Measurements from ENCODE around the gene MED25. TPM values are rescaled to one million over a fixed set of nuclear protein-coding genes. Genes with fewer than 3 reads are reported as not detected.

MED25 gene
- total and polyA plus RNA-seq, 2 experiments from 2014 or later, result 45.6 to 58.6 TPM

DNA sequence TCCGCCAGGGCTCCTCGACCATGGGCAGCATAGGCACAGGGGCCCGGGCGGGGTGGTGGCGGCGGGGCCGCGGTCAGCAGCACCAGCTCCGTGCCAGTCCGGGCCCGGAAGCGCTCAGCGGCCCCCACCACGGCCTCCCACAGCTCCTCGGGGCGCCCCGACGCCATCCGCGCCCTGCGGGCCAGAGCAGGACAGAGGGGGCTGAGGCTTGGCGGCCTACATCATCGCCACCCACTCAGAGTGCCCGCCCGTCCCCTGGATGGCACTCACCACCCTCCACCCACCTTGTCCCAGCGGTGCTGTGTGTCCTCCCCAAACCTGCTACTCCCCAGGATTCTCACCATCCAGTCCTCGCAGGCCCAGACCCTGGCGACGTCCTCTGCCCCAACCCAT lies 55.0 kb downstream of the MED25 start:
- ATAC-seq (no peak), DNase-seq (ENCODE audit: low spot score) (no peak)
- Histone ChIP-seq H3K4me2 (no peak overlapping the region), H3K4me3 (no peak overlapping the region), H2AFZ (no peak overlapping the region), H3K9me2 (ENCODE audit: insufficient read depth) (no peaks in the 10 kb centered on the region), H3K36me3 (ENCODE audit: insufficient read depth) (no peaks in the 10 kb centered on the region), H3K4me1 (ENCODE audit: insufficient read depth) (peaks cover 13% of the 10 kb centered on the region; the same call in 1 of the 2 replicates), H3K79me2 (replicated peaks; ENCODE audit: insufficient read depth) (peaks cover 19% of the 10 kb centered on the region), H4K20me1 (replicated peaks; ENCODE audit: insufficient read depth) (no peaks in the 10 kb centered on the region; the same call in 1 of the 2 replicates), H3K27me3 (ENCODE audit: insufficient read depth) (no peaks in the 10 kb centered on the region), H3F3A (replicated peaks; ENCODE audit: low read depth) (peaks cover 15% of the 10 kb centered on the region; the same call in 1 of the 2 replicates), H3K27ac (ENCODE audit: low read depth) (no peak overlapping the region)
- H3K27me3 Mint-ChIP-seq (ENCODE audit: insufficient read depth, low read depth, poor library complexity), result peaks cover 18% of the 10 kb centered on the region
- TF ChIP-seq, protein P1, sequence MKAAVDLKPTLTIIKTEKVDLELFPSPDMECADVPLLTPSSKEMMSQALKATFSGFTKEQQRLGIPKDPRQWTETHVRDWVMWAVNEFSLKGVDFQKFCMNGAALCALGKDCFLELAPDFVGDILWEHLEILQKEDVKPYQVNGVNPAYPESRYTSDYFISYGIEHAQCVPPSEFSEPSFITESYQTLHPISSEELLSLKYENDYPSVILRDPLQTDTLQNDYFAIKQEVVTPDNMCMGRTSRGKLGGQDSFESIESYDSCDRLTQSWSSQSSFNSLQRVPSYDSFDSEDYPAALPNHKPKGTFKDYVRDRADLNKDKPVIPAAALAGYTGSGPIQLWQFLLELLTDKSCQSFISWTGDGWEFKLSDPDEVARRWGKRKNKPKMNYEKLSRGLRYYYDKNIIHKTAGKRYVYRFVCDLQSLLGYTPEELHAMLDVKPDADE (IDR thresholded peaks at IDR 0.05), result no peak
- no peak for TF ChIP-seq EZH2phosphoT487 (IDR thresholded peaks at IDR 0.05; ENCODE audit: unreplicated experiment)
- no peak for TF ChIP-seq NANOG (IDR thresholded peaks at IDR 0.05; ENCODE audit: borderline replicate concordance)
- no peak for TF ChIP-seq EZH2 (IDR thresholded peaks at IDR 0.05; ENCODE audit: low read depth, unreplicated experiment)
- TF ChIP-seq ZNF331 (CRISPR knock-in tag; IDR thresholded peaks at IDR 0.05; ENCODE audit: low read depth), result no peak
- TF ChIP-seq, protein P2, sequence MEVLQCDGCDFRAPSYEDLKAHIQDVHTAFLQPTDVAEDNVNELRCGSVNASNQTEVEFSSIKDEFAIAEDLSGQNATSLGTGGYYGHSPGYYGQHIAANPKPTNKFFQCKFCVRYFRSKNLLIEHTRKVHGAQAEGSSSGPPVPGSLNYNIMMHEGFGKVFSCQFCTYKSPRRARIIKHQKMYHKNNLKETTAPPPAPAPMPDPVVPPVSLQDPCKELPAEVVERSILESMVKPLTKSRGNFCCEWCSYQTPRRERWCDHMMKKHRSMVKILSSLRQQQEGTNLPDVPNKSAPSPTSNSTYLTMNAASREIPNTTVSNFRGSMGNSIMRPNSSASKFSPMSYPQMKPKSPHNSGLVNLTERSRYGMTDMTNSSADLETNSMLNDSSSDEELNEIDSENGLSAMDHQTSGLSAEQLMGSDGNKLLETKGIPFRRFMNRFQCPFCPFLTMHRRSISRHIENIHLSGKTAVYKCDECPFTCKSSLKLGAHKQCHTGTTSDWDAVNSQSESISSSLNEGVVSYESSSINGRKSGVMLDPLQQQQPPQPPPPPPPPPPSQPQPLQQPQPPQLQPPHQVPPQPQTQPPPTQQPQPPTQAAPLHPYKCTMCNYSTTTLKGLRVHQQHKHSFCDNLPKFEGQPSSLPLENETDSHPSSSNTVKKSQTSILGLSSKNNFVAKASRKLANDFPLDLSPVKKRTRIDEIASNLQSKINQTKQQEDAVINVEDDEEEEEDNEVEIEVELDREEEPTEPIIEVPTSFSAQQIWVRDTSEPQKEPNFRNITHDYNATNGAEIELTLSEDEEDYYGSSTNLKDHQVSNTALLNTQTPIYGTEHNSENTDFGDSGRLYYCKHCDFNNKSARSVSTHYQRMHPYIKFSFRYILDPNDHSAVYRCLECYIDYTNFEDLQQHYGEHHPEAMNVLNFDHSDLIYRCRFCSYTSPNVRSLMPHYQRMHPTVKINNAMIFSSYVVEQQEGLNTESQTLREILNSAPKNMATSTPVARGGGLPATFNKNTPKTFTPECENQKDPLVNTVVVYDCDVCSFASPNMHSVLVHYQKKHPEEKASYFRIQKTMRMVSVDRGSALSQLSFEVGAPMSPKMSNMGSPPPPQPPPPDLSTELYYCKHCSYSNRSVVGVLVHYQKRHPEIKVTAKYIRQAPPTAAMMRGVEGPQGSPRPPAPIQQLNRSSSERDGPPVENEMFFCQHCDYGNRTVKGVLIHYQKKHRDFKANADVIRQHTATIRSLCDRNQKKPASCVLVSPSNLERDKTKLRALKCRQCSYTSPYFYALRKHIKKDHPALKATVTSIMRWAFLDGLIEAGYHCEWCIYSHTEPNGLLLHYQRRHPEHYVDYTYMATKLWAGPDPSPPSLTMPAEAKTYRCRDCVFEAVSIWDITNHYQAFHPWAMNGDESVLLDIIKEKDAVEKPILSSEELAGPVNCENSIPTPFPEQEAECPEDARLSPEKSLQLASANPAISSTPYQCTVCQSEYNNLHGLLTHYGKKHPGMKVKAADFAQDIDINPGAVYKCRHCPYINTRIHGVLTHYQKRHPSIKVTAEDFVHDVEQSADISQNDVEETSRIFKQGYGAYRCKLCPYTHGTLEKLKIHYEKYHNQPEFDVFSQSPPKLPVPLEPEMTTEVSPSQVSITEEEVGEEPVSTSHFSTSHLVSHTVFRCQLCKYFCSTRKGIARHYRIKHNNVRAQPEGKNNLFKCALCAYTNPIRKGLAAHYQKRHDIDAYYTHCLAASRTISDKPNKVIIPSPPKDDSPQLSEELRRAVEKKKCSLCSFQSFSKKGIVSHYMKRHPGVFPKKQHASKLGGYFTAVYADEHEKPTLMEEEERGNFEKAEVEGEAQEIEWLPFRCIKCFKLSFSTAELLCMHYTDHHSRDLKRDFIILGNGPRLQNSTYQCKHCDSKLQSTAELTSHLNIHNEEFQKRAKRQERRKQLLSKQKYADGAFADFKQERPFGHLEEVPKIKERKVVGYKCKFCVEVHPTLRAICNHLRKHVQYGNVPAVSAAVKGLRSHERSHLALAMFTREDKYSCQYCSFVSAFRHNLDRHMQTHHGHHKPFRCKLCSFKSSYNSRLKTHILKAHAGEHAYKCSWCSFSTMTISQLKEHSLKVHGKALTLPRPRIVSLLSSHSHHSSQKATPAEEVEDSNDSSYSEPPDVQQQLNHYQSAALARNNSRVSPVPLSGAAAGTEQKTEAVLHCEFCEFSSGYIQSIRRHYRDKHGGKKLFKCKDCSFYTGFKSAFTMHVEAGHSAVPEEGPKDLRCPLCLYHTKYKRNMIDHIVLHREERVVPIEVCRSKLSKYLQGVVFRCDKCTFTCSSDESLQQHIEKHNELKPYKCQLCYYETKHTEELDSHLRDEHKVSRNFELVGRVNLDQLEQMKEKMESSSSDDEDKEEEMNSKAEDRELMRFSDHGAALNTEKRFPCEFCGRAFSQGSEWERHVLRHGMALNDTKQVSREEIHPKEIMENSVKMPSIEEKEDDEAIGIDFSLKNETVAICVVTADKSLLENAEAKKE (CRISPR knock-in tag; IDR thresholded peaks at IDR 0.05), result no peak
- TF ChIP-seq, protein P3, sequence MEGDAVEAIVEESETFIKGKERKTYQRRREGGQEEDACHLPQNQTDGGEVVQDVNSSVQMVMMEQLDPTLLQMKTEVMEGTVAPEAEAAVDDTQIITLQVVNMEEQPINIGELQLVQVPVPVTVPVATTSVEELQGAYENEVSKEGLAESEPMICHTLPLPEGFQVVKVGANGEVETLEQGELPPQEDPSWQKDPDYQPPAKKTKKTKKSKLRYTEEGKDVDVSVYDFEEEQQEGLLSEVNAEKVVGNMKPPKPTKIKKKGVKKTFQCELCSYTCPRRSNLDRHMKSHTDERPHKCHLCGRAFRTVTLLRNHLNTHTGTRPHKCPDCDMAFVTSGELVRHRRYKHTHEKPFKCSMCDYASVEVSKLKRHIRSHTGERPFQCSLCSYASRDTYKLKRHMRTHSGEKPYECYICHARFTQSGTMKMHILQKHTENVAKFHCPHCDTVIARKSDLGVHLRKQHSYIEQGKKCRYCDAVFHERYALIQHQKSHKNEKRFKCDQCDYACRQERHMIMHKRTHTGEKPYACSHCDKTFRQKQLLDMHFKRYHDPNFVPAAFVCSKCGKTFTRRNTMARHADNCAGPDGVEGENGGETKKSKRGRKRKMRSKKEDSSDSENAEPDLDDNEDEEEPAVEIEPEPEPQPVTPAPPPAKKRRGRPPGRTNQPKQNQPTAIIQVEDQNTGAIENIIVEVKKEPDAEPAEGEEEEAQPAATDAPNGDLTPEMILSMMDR (conservative IDR thresholded peaks at IDR 0.05; ENCODE audit: low read depth in 2 of 2), result no peak
- TF ChIP-seq JUNB (IDR thresholded peaks at IDR 0.05; ENCODE audit: unreplicated experiment), result no peak
- TF ChIP-seq STAT1 (IDR thresholded peaks at IDR 0.05; ENCODE audit: unreplicated experiment), result no peak
- TF ChIP-seq CREB1 (CRISPR knock-in tag; IDR thresholded peaks at IDR 0.05; ENCODE audit: low read depth), result no peak
- TF ChIP-seq ZNF114 (CRISPR knock-in tag; IDR thresholded peaks at IDR 0.05), result no peak
- TF ChIP-seq POLR2AphosphoS5 (IDR thresholded peaks at IDR 0.05; ENCODE audit: low read depth), result no peak
- TF ChIP-seq, protein P4, sequence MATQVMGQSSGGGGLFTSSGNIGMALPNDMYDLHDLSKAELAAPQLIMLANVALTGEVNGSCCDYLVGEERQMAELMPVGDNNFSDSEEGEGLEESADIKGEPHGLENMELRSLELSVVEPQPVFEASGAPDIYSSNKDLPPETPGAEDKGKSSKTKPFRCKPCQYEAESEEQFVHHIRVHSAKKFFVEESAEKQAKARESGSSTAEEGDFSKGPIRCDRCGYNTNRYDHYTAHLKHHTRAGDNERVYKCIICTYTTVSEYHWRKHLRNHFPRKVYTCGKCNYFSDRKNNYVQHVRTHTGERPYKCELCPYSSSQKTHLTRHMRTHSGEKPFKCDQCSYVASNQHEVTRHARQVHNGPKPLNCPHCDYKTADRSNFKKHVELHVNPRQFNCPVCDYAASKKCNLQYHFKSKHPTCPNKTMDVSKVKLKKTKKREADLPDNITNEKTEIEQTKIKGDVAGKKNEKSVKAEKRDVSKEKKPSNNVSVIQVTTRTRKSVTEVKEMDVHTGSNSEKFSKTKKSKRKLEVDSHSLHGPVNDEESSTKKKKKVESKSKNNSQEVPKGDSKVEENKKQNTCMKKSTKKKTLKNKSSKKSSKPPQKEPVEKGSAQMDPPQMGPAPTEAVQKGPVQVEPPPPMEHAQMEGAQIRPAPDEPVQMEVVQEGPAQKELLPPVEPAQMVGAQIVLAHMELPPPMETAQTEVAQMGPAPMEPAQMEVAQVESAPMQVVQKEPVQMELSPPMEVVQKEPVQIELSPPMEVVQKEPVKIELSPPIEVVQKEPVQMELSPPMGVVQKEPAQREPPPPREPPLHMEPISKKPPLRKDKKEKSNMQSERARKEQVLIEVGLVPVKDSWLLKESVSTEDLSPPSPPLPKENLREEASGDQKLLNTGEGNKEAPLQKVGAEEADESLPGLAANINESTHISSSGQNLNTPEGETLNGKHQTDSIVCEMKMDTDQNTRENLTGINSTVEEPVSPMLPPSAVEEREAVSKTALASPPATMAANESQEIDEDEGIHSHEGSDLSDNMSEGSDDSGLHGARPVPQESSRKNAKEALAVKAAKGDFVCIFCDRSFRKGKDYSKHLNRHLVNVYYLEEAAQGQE (IDR thresholded peaks at IDR 0.05; ENCODE audit: unreplicated experiment), result no peak
- peaks cover 22% of the 10 kb centered on the region for H3K4me1 Mint-ChIP-seq
- H3K4me3 Mint-ChIP-seq, result no peak overlapping the region
- peaks cover 16% of the 10 kb centered on the region; the same call in 2 of the 3 replicates for H3K36me3 Mint-ChIP-seq (ENCODE audit: low read depth)
- H3K9me3 Mint-ChIP-seq, result peaks cover 5% of the 10 kb centered on the region; the same call in 2 of the 3 replicates
- no peak overlapping the region for H3K27ac Mint-ChIP-seq

Measured in GM23338 (cell line).